CD4-positive, CD25-positive, alpha-beta regulatory T cell (primary cell): ENCODE results near the gene PNKD. TPM values are rescaled to one million over a fixed set of nuclear protein-coding genes. Genes with fewer than 3 reads are reported as not detected.

Experiments
- ATAC-seq, 2 donors: fragments of 150-1000 bp; cut with Tn5 transposase; one replicate each; pipeline ENCODE4 v1.10.0; 2021; ENCODE audit warnings: low read depth in 2 of 2, moderate number of reproducible peaks in 2 of 2, moderate library complexity in 1 of 2
- DNase-seq, 3 donors: peaks; one replicate each; pipeline versions ENCODE4 v3.0.0 to v3.0.0-alpha.2; 2012 to 2022; ENCODE audit warnings: mixed read lengths in 1 of 3
- H3K27ac ChIP-seq: one replicate; pipeline ENCODE4 v1.7.0; 2013; ENCODE audit warnings: mild to moderate bottlenecking, low read length; ENCODE audit not compliant: insufficient read depth, poor library complexity, severe bottlenecking
- H3K27me3 ChIP-seq: one replicate; pipeline ENCODE4 v1.7.0; 2013; ENCODE audit warnings: low read length; ENCODE audit not compliant: control insufficient read depth, insufficient read depth
- H3K36me3 ChIP-seq: one replicate; pipeline ENCODE4 v1.7.0; 2013; ENCODE audit warnings: mild to moderate bottlenecking, low read length, moderate library complexity; ENCODE audit not compliant: control insufficient read depth, insufficient read depth
- H3K4me1 ChIP-seq: 2 replicates; pipeline ENCODE4 v1.7.0; 2013; ENCODE audit warnings: mild to moderate bottlenecking, low read length; ENCODE audit not compliant: insufficient read depth, control insufficient read depth, poor library complexity, severe bottlenecking
- H3K4me3 ChIP-seq: one replicate; pipeline ENCODE4 v1.7.0; 2013; ENCODE audit warnings: low read depth, mild to moderate bottlenecking, low read length, moderate library complexity
- H3K9me3 ChIP-seq, 2 experiments: 1 replicate in 1 of 2; 2 replicates in 1 of 2; pipeline ENCODE4 v1.7.0; 2013; ENCODE audit warnings: low read length in 2 of 2, mild to moderate bottlenecking in 1 of 2, moderate library complexity in 1 of 2; ENCODE audit not compliant: control insufficient read depth in 2 of 2
- H3K27ac Mint-ChIP-seq, 3 donors: one replicate each; pipeline ENCODE4 v1.8.0; 2020 to 2022; ENCODE audit warnings: mild to moderate bottlenecking in 3 of 3, mixed read lengths in 3 of 3, moderate library complexity in 2 of 3
- H3K27me3 Mint-ChIP-seq: one replicate; pipeline ENCODE4 v1.8.0; 2022; ENCODE audit warnings: mild to moderate bottlenecking, mixed read lengths
- H3K36me3 Mint-ChIP-seq: one replicate; pipeline ENCODE4 v1.8.0; 2020; ENCODE audit warnings: mixed read lengths
- H3K4me1 Mint-ChIP-seq, 4 donors: one replicate each; pipeline ENCODE4 v1.8.0; 2020 to 2022; ENCODE audit warnings: mixed read lengths in 4 of 4, mild to moderate bottlenecking in 1 of 4
- H3K4me3 Mint-ChIP-seq, 4 donors: one replicate each; pipeline ENCODE4 v1.8.0; 2020 to 2022; ENCODE audit warnings: mild to moderate bottlenecking in 4 of 4, mixed read lengths in 4 of 4, moderate library complexity in 3 of 4
- H3K9me3 Mint-ChIP-seq, 7 donors: one replicate each; pipeline ENCODE4 v1.8.0; 2020 to 2022; ENCODE audit warnings: mixed read lengths in 7 of 7, mild to moderate bottlenecking in 3 of 7, moderate library complexity in 2 of 7
- polyA plus RNA-seq, 4 donors: library from polyadenylated mRNA; unstranded; fragments of 300-500 nt; fragmentation: Illumina TruSeq; gene quantifications; one replicate each; pipeline ENCODE4 v1.2.3, GENCODE V29; 2021
- total RNA-seq: library from RNA; stranded (reverse); gene quantifications from one replicate; pipeline ENCODE4 v1.2.3, GENCODE V29; 2022

Gene PNKD
- total and polyA plus RNA-seq, 5 donors from 2014 or later, result 21.9 to 107 (median 98.0) TPM

- H3K27me3 Mint-ChIP-seq, result no peaks in the 10 kb centered on the region
- Histone ChIP-seq H3K9me3 (no peaks in the 10 kb centered on the region), H3K4me3 (peak overlapping the region; percentile 49), H3K4me1 (peaks cover 6% of the 10 kb centered on the region), H3K27ac (peak overlapping the region; percentile 73), H3K27me3 (no peaks in the 10 kb centered on the region), H3K36me3 (peaks cover 36% of the 10 kb centered on the region)
- DNase-seq (peak; percentile 40 to 78 (median 64)), ATAC-seq (peak; percentile 64 to 68)
- peak overlapping the region; percentile 82 to 95 (median 92) for H3K27ac Mint-ChIP-seq
- no peaks in the 10 kb centered on the region for H3K9me3 Mint-ChIP-seq
- H3K4me1 Mint-ChIP-seq, result peaks cover 5 to 30% (median 15%) of the 10 kb centered on the region in 4 donors
- H3K4me3 Mint-ChIP-seq, result peak overlapping the region; percentile 39 to 50 (median 44)
- H3K36me3 Mint-ChIP-seq, result peaks cover 23% of the 10 kb centered on the region
Observed at GRCh38 chr2:218257390-218257981, 12.8 kb upstream of the PNKD start.

GRCh38 chr2:218259099-218259961 is 11.0 kb upstream of the PNKD start:
- no peaks in the 10 kb centered on the region for H3K9me3 ChIP-seq
- ATAC-seq (no peak), DNase-seq (no peak)
- Mint-ChIP-seq H3K27me3 (no peaks in the 10 kb centered on the region), H3K36me3 (peaks cover 18% of the 10 kb centered on the region), H3K4me1 (peaks cover 5 to 27% (median 16%) of the 10 kb centered on the region in 4 donors), H3K27ac (peak overlapping the region; percentile 80 to 92 (median 83)), H3K4me3 (peak overlapping the region in 1 of 4 donors; percentile 61), H3K9me3 (no peaks in the 10 kb centered on the region)
- H3K4me1 ChIP-seq, result peaks cover 6% of the 10 kb centered on the region
- no peaks in the 10 kb centered on the region for H3K27me3 ChIP-seq
- H3K36me3 ChIP-seq, result peaks cover 27% of the 10 kb centered on the region
- no peak overlapping the region for H3K4me3 ChIP-seq
- H3K27ac ChIP-seq, result no peak overlapping the region

GRCh38 chr2:218260166-218260565 is 10.2 kb upstream of the PNKD start:
- peak overlapping the region in 2 of 3 donors; percentile 80 to 83 for H3K27ac Mint-ChIP-seq
- peaks cover 5 to 27% (median 14%) of the 10 kb centered on the region in 4 donors for H3K4me1 Mint-ChIP-seq
- Histone ChIP-seq H3K4me3 (no peak overlapping the region), H3K36me3 (peaks cover 26% of the 10 kb centered on the region), H3K9me3 (no peaks in the 10 kb centered on the region), H3K27me3 (no peaks in the 10 kb centered on the region), H3K27ac (no peak overlapping the region), H3K4me1 (peaks cover 6% of the 10 kb centered on the region)
- DNase-seq (no peak), ATAC-seq (no peak)
- peaks cover 0 to 1% (median 0%) of the 10 kb centered on the region in 7 donors for H3K9me3 Mint-ChIP-seq
- H3K27me3 Mint-ChIP-seq, result no peaks in the 10 kb centered on the region
- H3K4me3 Mint-ChIP-seq, result no peak overlapping the region
- peaks cover 12% of the 10 kb centered on the region for H3K36me3 Mint-ChIP-seq

- peak within 1 kb of the TSS; percentile 80 to 85 (median 83) for H3K27ac Mint-ChIP-seq
- H3K9me3 ChIP-seq, result no peaks in the 10 kb centered on the region
- H3K27ac ChIP-seq, result no peak within 1 kb of the TSS
- H3K9me3 Mint-ChIP-seq, result peaks cover 0 to 1% (median 0%) of the 10 kb centered on the region in 7 donors
- peaks cover 5 to 29% (median 12%) of the 10 kb centered on the region in 4 donors for H3K4me1 Mint-ChIP-seq
- DNase-seq (no peak), ATAC-seq (no peak)
- peaks cover 6% of the 10 kb centered on the region for H3K4me1 ChIP-seq
- H3K4me3 Mint-ChIP-seq, result peak within 1 kb of the TSS in 1 of 4 donors; percentile 61
- H3K36me3 ChIP-seq, result peaks cover 22% of the 10 kb centered on the region
- H3K27me3 ChIP-seq, result no peaks in the 10 kb centered on the region
- H3K27me3 Mint-ChIP-seq, result no peaks in the 10 kb centered on the region
- H3K4me3 ChIP-seq, result no peak within 1 kb of the TSS
- peaks cover 12% of the 10 kb centered on the region for H3K36me3 Mint-ChIP-seq
Observed at GRCh38 chr2:218260742-218261422, 9.4 kb upstream of the PNKD start, which contains the start of gene GPBAR1. GPBAR1 (plus strand) TSS chr2:218261015; CDS start chr2:218262725, 1,710 bp downstream.

GRCh38 chr2:218261423-218262236 is 8.7 kb upstream of the PNKD start:
- Histone ChIP-seq H3K4me1 (peaks cover 6% of the 10 kb centered on the region), H3K9me3 (no peaks in the 10 kb centered on the region), H3K27me3 (no peaks in the 10 kb centered on the region), H3K27ac (no peak overlapping the region), H3K4me3 (no peak overlapping the region), H3K36me3 (peaks cover 26% of the 10 kb centered on the region)
- H3K4me1 Mint-ChIP-seq, result peaks cover 5 to 31% (median 12%) of the 10 kb centered on the region in 4 donors
- peaks cover 0 to 1% (median 0%) of the 10 kb centered on the region in 7 donors for H3K9me3 Mint-ChIP-seq
- peaks cover 13% of the 10 kb centered on the region for H3K36me3 Mint-ChIP-seq
- H3K27ac Mint-ChIP-seq, result peak overlapping the region in 1 of 3 donors; percentile 55
- no peaks in the 10 kb centered on the region for H3K27me3 Mint-ChIP-seq
- ATAC-seq (no peak), DNase-seq (no peak)
- no peak overlapping the region for H3K4me3 Mint-ChIP-seq

- Histone ChIP-seq H3K9me3 (no peaks in the 10 kb centered on the region), H3K27me3 (no peaks in the 10 kb centered on the region), H3K36me3 (peaks cover 32% of the 10 kb centered on the region), H3K4me3 (no peak overlapping the region), H3K27ac (no peak overlapping the region), H3K4me1 (peaks cover 6% of the 10 kb centered on the region)
- Mint-ChIP-seq H3K27ac (no peak overlapping the region), H3K27me3 (no peaks in the 10 kb centered on the region), H3K36me3 (peaks cover 15% of the 10 kb centered on the region), H3K4me1 (peaks cover 5 to 28% (median 13%) of the 10 kb centered on the region in 4 donors), H3K9me3 (peaks cover 0 to 1% (median 0%) of the 10 kb centered on the region in 7 donors), H3K4me3 (no peak overlapping the region)
- ATAC-seq (no peak), DNase-seq (no peak)
Observed at GRCh38 chr2:218262237-218262600, 8.1 kb upstream of the PNKD start.
